GM18519 (cell line): ENCODE results near the gene RTN1.

ENCODE experiments used
- ATAC-seq: cut with Tn5 transposase; IDR thresholded peaks from one replicate; pipeline ENCODE4 v1.9.1; 2021; ENCODE audit warnings: mild to moderate bottlenecking, moderate library complexity; ENCODE audit not compliant: unreplicated experiment, low FRiP score

Gene RTN1

GRCh38 chr14:59634617-59635016, 236.0 kb downstream of the RTN1 start:
- ATAC-seq: no peak

- ATAC-seq: no peak
These were observed 237.1 kb downstream of the RTN1 start for GRCh38 chr14:59633486-59633885.

GRCh38 chr14:59632381-59632780, 238.2 kb downstream of the RTN1 start:
- peak; percentile 37 for ATAC-seq

- ATAC-seq: no peak
These were observed 239.3 kb downstream of the RTN1 start for GRCh38 chr14:59631237-59631636.

- no peak for ATAC-seq
These were observed 240.2 kb downstream of the RTN1 start for GRCh38 chr14:59630288-59630963.

GRCh38 chr14:59629444-59630287, 240.9 kb downstream of the RTN1 start:
- no peak for ATAC-seq

GRCh38 chr14:59627011-59627520, 243.5 kb downstream of the RTN1 start:
- ATAC-seq: no peak

- no peak for ATAC-seq
These were observed 247.9 kb downstream of the RTN1 start for GRCh38 chr14:59622631-59623030.

GRCh38 chr14:59619061-59619460, 251.5 kb downstream of the RTN1 start:
- no peak for ATAC-seq

GRCh38 chr14:59601056-59601455, 269.5 kb downstream of the RTN1 start:
- no peak for ATAC-seq

- no peak for ATAC-seq
These were observed 270.2 kb downstream of the RTN1 start for GRCh38 chr14:59600211-59600945.

GRCh38 chr14:59595071-59595470, 275.5 kb downstream of the RTN1 start:
- no peak for ATAC-seq

GRCh38 chr14:59591641-59592370, 278.8 kb downstream of the RTN1 start:
- no peak for ATAC-seq

GRCh38 chr14:59588101-59588500, 282.5 kb downstream of the RTN1 start:
- no peak for ATAC-seq

- no peak for ATAC-seq
These were observed 284.6 kb downstream of the RTN1 start for GRCh38 chr14:59585891-59586554.

- ATAC-seq: no peak
These were observed 286.8 kb downstream of the RTN1 start for GRCh38 chr14:59583755-59584154.

- no peak for ATAC-seq
These were observed 287.6 kb downstream of the RTN1 start for GRCh38 chr14:59582845-59583509.

GRCh38 chr14:59582161-59582560, 288.4 kb downstream of the RTN1 start:
- ATAC-seq: no peak

- no peak for ATAC-seq
These were observed 289.7 kb downstream of the RTN1 start for GRCh38 chr14:59580911-59581310.
